ENCODE results near the gene FRMD4A.

- TF ChIP-seq POLR2A (IDR thresholded peaks at IDR 0.05) (no peak), CTCF (IDR thresholded peaks at IDR 0.05) (no peak)
Observed at GRCh38 chr10:13915710-13916109, 415.0 kb downstream of the FRMD4A start.

Data from testis (tissue), 2 donors.